ENCODE data around the gene ERC1.

ERC1 gene

GRCh38 chr12:1464925-1465324, 473.9 kb downstream of the ERC1 start:
- DNase-seq = peak; percentile 88

- no peak for DNase-seq
These were observed 475.0 kb downstream of the ERC1 start for GRCh38 chr12:1465990-1466389.

GRCh38 chr12:1466481-1467154, 475.6 kb downstream of the ERC1 start:
- DNase-seq = no peak

GRCh38 chr12:1467710-1468109, 476.7 kb downstream of the ERC1 start:
- DNase-seq = no peak

GRCh38 chr12:1469070-1469469, 478.0 kb downstream of the ERC1 start:
- DNase-seq = no peak

- DNase-seq = no peak
These were observed 479.0 kb downstream of the ERC1 start for GRCh38 chr12:1470051-1470450.

- no peak for DNase-seq
These were observed 480.2 kb downstream of the ERC1 start for GRCh38 chr12:1471224-1471623.

GRCh38 chr12:1473418-1473817, 482.4 kb downstream of the ERC1 start:
- DNase-seq = peak; percentile 46

- peak; percentile 99 for DNase-seq
These were observed 483.1 kb downstream of the ERC1 start for GRCh38 chr12:1474041-1474573.

GRCh38 chr12:1474574-1475153, 483.6 kb downstream of the ERC1 start:
- DNase-seq = peak; percentile 97

GRCh38 chr12:1479645-1480044, 488.6 kb downstream of the ERC1 start:
- DNase-seq = no peak

- DNase-seq = no peak
These were observed 490.3 kb downstream of the ERC1 start for GRCh38 chr12:1481326-1481725.

- no peak for DNase-seq
These were observed 490.9 kb downstream of the ERC1 start for GRCh38 chr12:1481906-1482305.

GRCh38 chr12:1488908-1489381, 497.9 kb downstream of the ERC1 start:
- peak; percentile 75 for DNase-seq

- DNase-seq = no peak
These were observed 501.1 kb downstream of the ERC1 start for GRCh38 chr12:1491983-1492697.

- no peak for DNase-seq
These were observed 502.9 kb downstream of the ERC1 start for GRCh38 chr12:1493781-1494565.

- DNase-seq = no peak
These were observed 503.8 kb downstream of the ERC1 start for GRCh38 chr12:1494856-1495255.

- DNase-seq = peak; percentile 6
These were observed 505.3 kb downstream of the ERC1 start for GRCh38 chr12:1496162-1496900.

- DNase-seq = no peak
These were observed 506.1 kb downstream of the ERC1 start for GRCh38 chr12:1497161-1497560.

GRCh38 chr12:1498199-1498740, 507.2 kb downstream of the ERC1 start:
- no peak for DNase-seq

GRCh38 chr12:1499351-1499750, 508.3 kb downstream of the ERC1 start:
- DNase-seq = no peak
